Measurements from ENCODE around the gene SLAMF8.

Gene SLAMF8

DNA sequence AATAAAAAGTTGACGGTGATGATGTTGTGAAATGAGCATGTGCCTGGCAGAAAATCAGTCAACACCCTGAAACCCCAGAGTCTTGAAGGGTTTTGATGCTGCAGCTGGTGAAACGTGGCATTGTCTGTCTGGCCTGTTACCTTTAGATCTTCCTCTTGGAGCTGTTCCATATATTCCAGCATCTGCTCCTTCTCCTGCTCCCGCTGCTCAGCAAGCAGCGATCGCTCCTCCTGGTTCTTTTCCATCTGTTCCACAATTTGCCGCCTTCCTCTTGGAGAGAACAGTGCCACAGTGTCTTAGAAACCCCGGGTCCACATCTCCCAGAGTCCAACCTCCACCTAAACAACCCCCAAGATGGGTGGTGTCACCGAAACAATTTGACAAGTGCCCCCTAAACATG is 57.6 kb downstream of the SLAMF8 start:
- H3K27ac ChIP-seq (replicated peaks), result no peak overlapping the region
- no peak for DNase-seq (ENCODE audit: low read depth in 1 of 2, low spot score in 1 of 2)
- TF ChIP-seq, protein P1, sequence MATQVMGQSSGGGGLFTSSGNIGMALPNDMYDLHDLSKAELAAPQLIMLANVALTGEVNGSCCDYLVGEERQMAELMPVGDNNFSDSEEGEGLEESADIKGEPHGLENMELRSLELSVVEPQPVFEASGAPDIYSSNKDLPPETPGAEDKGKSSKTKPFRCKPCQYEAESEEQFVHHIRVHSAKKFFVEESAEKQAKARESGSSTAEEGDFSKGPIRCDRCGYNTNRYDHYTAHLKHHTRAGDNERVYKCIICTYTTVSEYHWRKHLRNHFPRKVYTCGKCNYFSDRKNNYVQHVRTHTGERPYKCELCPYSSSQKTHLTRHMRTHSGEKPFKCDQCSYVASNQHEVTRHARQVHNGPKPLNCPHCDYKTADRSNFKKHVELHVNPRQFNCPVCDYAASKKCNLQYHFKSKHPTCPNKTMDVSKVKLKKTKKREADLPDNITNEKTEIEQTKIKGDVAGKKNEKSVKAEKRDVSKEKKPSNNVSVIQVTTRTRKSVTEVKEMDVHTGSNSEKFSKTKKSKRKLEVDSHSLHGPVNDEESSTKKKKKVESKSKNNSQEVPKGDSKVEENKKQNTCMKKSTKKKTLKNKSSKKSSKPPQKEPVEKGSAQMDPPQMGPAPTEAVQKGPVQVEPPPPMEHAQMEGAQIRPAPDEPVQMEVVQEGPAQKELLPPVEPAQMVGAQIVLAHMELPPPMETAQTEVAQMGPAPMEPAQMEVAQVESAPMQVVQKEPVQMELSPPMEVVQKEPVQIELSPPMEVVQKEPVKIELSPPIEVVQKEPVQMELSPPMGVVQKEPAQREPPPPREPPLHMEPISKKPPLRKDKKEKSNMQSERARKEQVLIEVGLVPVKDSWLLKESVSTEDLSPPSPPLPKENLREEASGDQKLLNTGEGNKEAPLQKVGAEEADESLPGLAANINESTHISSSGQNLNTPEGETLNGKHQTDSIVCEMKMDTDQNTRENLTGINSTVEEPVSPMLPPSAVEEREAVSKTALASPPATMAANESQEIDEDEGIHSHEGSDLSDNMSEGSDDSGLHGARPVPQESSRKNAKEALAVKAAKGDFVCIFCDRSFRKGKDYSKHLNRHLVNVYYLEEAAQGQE (IDR thresholded peaks at IDR 0.05; ENCODE audit: insufficient replicate concordance, low read depth), result no peak
- TF ChIP-seq, protein P2, sequence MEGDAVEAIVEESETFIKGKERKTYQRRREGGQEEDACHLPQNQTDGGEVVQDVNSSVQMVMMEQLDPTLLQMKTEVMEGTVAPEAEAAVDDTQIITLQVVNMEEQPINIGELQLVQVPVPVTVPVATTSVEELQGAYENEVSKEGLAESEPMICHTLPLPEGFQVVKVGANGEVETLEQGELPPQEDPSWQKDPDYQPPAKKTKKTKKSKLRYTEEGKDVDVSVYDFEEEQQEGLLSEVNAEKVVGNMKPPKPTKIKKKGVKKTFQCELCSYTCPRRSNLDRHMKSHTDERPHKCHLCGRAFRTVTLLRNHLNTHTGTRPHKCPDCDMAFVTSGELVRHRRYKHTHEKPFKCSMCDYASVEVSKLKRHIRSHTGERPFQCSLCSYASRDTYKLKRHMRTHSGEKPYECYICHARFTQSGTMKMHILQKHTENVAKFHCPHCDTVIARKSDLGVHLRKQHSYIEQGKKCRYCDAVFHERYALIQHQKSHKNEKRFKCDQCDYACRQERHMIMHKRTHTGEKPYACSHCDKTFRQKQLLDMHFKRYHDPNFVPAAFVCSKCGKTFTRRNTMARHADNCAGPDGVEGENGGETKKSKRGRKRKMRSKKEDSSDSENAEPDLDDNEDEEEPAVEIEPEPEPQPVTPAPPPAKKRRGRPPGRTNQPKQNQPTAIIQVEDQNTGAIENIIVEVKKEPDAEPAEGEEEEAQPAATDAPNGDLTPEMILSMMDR (IDR thresholded peaks at IDR 0.05; ENCODE audit: insufficient read depth, low read length), result no peak
- TF ChIP-seq POLR2AphosphoS5 (IDR thresholded peaks at IDR 0.05; ENCODE audit: low read depth) (no peak), SPI1 (IDR thresholded peaks at IDR 0.05; ENCODE audit: borderline replicate concordance, low read depth) (no peak), GABPA (IDR thresholded peaks at IDR 0.05; ENCODE audit: low read depth) (no peak)
- no peak overlapping the region for H3K4me3 ChIP-seq (replicated peaks; ENCODE audit: insufficient read depth, low read length)
- no peaks in the 10 kb centered on the region for H3K27me3 ChIP-seq (ENCODE audit: insufficient read depth, poor library complexity, severe bottlenecking)

Measured in HL-60 (cell line).